OCI-LY3 (cell line): Measurements from ENCODE around the gene CDH23.

Source experiments
- CTCF ChIP-seq: fragments of 200-600, 300-600 bp; sonication (generic); IDR thresholded peaks from 2 replicates; pipeline ENCODE4 v1.5.1; 2014; ENCODE audit warnings: antibody characterized with exemption, low read length, low read depth
- EZH2phosphoT487 ChIP-seq: fragments of 200-600 bp; shearing (Covaris generic); IDR thresholded peaks from 2 replicates; pipeline ENCODE4 v1.6.1; 2018; ENCODE audit warnings: antibody characterized with exemption, mixed run types, low read depth

GRCh38 chr10:71784679-71785272, 388.1 kb downstream of the CDH23 start:
- TF ChIP-seq CTCF = no peak
- TF ChIP-seq EZH2phosphoT487 = no peak
